ENCODE data around the gene HID1.

HID1 gene

DNA sequence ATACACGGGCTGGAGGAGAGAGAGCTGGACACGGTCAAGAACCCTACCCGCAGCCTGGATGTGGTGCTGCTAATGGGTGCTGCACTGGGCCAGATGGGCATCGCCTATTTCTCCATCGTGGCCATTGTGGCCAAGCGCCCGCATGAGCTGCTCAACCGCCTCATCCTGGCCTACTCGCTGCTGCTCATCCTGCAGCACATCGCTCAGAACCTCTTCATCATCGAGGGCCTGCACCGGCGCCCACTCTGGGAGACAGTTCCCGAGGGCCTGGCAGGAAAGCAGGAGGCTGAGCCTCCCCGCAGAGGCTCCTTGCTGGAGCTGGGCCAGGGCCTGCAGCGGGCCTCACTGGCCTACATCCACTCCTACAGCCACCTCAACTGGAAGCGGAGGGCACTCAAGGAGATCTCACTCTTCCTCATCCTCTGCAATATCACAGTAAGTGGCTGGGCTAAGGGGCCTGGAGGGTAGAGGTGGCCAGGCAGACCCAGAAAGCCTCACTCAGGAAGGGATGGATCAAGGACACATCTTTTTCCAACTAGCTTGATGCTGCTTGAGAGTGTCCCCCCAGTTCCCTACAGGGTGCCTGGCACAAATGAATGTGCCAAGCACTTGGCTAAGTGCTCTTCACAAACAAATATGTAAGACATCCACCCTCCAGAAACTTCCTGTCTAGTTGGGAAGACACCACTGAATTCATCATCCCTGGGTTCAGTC is 25.4 kb downstream of the HID1 start:
- DNase-seq (ENCODE audit: low read depth) = no peak

DNA sequence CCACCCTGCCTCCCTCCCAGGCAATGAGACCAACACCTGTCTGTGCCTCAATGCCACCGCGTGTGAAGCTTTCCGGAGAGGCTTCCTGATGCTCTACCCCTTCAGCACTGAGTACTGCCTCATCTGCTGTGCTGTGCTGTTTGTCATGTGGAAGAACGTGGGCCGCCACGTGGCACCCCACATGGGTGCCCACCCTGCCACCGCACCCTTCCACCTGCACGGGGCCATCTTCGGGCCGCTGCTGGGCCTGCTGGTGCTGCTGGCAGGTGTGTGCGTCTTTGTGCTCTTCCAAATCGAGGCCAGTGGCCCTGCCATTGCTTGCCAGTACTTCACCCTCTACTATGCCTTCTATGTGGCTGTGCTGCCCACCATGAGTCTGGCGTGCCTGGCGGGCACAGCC is 25.9 kb downstream of the HID1 start:
- no peak for DNase-seq (ENCODE audit: low read depth)

DNA sequence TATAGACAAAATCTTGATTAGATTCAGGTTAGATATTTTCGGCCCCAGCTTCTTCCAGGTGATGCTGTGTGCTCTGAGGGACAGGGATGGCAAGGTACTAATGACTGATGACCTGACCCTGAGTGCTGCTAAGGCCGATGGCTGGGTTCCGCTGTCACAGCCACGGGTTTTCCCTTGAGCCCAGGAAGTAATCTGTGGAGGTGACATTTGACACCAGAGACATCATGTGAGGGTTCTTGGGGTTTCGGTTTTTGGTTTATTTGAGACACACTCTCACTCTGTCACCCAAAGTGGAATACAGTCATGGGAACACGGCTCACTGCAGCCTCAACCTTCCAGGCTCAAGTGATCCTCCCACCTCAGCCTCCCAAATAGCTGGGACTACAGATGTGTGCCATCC is 27.0 kb downstream of the HID1 start:
- no peak for DNase-seq (ENCODE audit: low read depth)

DNA sequence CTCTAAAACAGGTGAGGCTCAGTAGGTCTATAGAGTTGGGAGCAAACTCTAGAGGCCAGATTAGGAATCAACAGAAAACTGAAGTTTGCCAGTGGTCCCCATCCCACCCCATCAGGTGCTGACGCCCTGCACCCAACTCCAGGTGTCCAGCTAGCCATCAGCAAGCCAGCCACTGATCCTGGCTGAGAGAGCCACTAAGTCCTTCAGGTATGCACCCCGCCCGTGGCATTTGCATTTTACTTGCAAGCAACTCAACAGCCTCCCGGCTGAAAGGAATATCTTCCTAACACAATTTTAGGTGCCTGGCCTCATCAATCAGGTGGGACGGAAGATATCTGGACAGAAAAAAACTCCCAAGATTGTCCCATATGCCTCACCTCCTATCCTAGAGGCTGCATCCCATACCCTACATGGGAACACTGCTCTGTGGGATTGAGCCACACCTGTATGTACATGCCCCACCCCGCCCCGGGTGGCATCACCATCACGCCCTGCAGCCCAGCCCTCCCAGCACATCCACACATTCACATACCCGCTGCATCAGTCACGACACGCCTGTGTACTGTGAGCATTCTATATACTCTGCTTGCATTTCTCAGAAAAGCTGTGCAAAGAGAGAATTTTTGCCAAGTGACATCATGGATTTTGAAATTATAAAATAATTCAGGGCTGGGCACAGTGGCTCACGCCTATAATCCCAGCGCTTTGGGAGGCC is 28.6 kb downstream of the HID1 start:
- DNase-seq (ENCODE audit: low read depth) = no peak

DNA sequence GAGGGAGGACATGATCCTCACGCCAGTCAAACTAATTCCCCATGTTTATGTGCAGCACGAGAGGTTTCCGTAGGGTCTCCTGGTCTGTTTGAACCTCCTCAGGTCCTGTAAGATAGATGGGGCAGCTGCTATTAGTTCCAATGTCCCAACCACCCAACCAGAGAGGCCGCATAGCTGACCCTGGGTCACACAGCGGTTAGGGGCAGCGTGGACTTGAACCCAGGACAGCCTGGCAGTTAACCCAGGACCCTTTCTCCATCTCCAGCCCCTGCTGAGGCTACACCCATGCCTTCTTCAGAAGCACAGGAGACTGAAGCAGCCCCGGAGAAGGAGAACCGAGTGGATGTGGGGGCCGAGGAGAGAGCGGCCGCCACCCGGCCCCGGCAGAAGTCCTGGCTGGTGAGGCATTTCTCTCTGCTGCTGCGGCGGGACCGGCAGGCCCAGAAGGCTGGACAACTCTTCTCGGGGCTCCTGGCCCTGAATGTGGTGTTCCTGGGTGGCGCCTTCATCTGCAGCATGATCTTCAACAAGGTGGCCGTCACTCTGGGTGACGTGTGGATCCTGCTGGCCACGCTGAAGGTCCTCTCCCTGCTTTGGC is 31.3 kb downstream of the HID1 start:
- no peak for DNase-seq (ENCODE audit: low read depth)

DNA sequence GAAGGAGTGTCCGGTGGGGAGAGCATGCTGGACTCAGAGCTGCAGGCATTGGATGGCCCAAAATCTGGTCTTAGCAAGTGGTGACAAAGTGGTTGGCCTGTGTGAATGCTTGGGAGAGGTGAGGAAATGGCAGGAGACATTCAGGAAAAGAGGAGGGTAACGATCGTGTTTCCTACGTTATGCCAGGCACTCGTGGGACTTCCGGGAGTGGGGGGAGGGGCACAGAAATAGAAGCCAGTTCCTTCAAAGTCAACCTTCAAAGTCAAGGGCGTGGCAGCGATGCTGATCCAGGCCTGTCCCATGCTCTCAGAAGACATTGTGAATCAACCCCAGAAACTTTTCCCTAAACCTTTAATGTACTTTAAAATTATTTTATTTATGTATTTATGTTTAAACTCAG is 33.0 kb downstream of the HID1 start:
- DNase-seq (ENCODE audit: low read depth) = no peak

DNA sequence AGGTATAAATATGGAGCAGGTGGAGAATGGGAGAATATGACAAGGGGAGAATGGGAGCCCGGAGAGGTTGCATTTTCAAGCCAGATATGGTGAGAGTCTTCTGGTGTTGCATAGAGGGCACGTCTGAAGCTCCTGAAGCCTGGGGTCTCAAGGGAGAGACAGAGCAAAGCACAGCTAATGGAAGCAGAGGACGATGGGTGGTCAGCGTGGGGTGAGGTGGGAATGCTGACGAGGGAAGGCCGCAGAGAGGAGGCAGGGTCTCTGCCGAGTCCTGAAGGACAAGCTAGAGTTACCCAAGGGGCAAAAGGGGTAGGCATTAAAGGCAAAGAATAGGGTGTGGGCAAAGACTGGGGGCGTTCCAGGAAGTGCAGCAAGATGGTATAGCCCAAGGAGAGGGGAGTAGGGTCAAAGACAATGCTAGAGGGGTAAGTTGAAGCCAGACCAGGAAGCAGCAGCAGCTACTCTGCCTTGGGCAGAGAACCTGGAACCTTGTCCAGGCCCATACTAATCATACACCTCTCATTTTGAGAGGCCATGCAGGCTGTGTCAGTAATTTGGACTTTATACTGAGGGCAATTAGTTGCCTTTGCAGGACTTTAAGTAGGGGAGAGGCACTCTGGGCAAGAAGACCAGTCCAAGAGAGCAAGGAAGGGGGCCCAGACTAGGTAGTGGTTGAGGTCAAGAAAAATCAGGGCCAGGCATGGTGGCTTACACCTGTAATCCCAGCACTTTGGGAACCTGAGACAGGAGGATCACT is 34.2 kb downstream of the HID1 start:
- DNase-seq (ENCODE audit: low read depth) = no peak

DNA sequence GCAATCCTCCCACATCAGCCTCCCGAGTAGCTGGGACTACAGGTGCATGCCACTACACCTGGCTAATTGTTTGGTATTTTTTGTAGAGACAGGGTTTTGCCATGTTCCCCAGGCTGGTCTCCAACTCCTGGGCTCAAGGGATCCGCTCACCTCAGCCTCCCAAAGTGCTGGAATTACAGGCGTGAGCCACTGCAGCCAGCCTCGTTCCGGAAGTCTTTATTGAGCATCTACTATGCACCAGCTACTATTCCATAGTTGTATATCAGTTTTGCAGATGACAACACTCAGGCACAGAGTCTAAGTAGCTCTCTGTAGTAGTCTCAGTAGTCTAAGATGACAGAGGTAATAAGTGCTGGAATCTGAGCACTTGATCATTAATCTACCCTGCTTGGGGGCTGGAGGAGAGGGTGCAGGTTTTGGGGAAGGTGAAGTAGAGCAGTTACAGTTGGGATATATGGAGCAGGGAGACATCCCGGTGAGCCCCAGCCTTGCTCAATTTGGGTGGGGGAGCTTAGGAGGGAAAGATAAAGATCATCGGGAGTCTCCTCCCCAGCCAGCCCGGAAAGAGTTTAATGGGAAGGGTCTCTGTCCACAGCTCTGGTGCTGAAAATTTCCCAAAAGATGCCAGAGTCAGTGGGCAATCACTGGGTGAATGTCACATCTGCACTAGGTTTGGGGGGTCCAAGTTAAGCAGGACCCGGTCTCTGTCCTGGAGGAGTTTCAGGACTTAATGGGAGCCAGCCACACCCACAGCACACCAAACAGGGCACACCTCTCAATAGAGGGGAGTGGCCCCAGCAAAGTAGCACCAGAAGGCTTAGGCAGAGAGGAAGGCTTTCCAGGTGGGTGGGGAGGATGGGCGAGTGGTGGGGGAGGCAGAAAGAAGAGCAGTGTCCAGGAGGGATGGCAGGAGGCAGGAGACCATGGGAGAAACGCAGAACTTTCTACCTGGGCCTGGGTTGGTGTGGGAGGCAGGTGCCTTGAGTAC is 35.2 kb downstream of the HID1 start:
- DNase-seq (ENCODE audit: low read depth) = no peak

DNA sequence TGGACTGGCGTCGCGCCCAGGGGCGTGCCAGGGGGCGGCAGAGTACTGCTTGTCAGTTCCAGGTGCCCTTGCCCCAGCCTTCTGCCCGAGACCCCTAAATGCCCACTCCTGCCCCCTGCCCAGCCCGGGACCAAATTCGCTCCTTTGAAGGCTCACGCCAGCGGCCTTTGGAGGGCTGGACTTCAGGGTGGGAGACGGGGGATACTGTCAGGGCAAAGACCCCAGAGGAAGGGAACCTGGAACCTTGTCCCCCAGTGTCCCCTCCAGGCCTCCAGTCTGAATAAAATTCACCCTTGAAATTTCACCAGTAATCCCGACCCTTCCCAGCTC is 36.1 kb downstream of the HID1 start:
- no peak for DNase-seq (ENCODE audit: low read depth)

DNA sequence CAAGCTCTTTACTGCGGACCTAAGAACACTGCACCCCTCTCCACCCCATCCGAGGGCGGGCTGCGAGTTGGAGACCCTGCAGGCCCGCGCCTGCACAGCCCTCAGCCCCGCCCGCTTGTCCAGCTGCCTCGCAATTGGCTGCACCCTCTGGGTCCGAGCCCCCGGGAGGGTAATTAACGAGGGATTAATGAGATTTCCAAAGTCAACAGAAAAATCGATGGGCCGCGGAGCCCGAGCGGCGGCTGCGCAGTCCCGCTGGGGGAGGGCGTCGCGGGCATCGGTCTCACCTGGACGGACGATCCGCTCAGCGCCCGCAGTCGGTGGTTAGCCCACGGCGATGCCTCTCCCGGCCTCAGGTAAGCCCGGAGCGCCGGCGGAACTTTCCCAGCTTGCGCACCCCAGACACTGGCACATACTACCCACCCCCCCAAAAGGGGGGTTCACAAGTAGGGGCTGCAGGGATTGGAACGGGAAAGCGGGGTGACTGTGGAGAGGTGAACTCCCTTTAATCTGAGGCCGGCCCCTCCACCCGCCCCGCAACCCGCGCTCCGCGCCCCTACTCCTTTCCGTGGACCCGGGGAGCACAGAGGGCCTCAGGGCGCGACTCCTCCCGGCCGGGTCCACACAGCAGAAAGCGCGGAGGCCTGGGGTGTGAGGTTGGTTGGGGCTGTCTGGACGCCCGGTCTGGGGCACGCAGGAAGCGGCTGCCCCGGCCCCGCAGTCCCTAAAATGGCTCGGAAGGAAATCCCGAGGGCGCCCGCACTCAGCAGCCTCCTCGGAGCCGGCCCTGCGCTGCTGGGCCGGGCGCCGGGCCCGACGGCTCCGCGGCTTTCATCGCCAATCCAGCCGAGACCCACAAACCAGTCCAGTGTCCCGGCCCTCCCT is 36.7 kb downstream of the HID1 start, which contains the start of gene OTOP3:
OTOP3 (plus strand) TSS at position 314 of the 885 bp plus-strand sequence; CDS start at position 338, 24 bp downstream.
- DNase-seq (ENCODE audit: low read depth) = no peak

DNA sequence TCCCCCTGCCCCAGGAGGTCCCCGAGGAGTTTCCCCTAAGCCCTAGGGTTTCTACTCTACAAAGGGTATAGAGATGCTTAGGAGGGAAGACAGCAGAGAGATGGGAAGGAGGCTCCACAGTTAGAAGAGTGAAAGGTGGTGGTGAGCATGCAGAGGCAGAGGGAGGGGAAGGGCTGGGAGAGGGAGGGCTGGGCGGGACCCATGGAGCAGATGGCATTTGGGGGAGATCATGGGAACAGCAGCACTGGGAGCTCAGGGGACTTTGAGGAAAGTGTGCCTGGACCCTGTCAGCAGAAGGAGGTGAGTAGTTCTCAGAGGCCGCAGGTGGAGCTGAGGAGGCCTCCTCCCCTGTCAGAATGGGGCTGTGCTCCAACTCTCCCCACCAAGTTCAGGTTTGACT is 37.5 kb downstream of the HID1 start:
- no peak for DNase-seq (ENCODE audit: low read depth)

DNA sequence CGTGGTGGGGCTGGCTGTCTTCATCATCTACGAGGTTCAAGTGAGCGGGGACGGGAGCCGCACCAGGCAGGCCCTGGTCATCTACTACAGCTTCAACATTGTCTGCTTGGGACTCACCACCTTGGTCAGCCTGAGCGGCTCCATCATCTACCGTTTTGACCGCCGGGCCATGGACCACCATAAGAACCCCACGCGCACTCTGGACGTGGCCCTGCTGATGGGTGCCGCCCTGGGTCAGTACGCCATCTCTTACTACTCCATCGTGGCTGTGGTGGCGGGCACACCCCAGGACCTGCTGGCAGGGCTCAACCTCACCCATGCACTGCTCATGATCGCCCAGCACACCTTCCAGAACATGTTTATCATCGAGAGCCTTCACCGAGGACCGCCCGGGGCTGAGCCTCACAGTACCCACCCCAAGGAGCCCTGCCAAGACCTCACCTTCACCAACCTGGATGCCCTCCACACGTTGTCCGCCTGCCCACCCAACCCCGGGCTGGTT is 42.0 kb downstream of the HID1 start:
- no peak for DNase-seq (ENCODE audit: low read depth)

DNA sequence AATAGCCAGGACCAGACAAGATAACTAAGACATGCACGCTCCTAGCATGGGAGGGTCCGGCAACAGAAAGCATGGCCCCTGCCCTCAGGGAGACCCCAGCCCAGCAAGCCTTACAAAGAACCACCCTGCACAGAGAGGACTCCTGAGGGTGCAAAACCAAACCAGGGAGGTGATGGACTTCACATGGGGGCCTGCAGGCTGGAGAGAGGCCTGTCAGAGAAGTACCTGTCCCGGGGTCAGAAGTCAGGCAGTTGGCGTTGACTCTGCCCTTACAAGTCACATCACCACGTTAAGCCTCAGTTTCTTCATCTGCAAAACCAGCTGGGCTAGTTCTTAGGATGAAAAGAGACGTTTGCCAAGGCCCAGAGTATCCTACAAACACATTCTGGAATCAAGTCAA is 43.8 kb downstream of the HID1 start:
- DNase-seq (ENCODE audit: low read depth) = no peak

DNA sequence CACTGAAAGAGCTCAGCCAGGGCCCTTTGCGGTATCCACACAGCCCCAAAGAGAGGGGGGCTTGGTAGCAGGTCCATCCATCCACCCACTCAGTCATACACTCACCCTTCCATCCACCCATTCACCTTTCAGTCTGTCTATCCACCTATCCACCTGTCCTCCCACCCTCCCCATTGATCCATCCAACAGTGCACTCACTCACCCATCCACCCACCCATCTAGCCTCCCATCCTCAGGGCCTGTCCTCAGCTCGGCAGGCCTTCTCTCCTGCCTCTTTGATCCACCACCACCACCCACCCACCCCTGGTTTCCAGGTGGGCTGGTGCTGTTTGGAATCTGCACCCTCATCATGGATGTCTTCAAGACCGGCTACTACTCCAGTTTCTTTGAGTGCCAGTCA is 47.3 kb downstream of the HID1 start:
- DNase-seq (ENCODE audit: low read depth) = no peak

DNA sequence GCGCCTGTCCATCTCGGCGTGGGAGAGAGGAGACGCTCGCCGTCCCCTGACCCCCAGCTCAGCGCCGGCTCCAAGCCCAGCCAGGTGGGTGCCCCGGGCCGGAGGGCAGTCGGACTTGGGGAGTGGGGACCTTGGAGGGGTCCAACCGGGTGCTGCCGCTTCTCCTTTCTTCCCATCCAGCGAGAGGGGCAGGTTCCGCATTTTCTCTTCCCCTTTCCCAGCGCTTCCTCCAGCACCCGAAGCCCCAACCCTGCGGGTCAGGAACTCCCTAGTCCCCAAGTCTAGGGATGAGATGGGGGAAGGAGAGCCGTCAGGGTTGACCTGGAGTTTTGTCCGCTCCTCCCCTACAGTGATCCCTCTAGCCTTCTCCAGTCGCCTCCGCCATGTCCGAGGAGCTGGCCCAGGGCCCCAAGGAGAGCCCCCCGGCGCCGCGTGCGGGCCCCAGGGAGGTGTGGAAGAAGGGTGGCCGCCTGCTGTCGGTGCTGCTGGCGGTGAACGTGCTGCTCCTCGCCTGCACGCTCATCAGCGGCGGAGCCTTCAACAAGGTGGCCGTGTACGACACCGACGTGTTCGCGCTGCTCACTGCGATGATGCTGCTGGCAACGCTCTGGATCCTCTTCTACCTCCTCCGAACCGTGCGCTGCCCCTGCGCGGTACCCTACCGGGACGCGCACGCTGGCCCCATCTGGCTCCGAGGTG is 48.2 kb downstream of the HID1 start, which contains the start of gene OTOP2:
OTOP2 (plus strand) TSS at position 24 of the 699 bp plus-strand sequence; CDS start at position 384, 360 bp downstream.
- no peak for DNase-seq (ENCODE audit: low read depth)

DNA sequence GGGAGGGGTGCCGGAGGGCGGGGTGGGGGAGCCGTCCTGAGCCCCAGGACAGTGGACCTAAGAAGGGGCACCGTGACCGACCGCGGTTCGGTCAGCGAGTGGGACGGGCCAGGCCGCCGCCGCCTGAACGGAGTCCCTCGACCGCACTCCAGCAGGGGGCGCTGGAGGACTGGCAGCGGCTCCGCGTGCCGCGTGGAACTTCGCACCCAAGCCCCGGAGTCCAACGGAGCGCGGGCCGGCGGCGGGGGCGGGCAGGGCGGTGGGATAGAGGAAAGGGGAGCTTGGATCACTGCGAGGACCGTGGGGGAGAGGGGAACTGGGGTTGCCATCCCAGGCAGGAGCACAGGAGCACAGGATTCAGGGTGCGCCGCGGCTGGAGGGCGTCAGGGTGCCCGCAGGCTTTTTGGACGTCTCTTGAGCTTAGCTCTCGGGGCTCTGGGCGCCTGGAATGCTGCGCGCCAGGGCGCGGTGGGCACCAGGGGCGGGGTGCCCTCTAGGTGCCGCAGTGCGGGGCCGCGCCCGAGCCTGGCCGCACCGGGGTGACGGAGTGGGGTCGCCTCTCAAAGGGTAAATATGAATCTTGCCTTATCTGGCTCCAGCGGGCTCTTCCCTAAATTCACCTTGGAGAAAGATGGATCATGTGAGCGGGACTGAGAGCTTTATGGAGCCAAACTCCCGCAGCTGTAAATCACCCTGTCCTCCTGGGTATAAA is 48.9 kb downstream of the HID1 start:
- peak; percentile 76 for DNase-seq (ENCODE audit: low read depth)

DNA sequence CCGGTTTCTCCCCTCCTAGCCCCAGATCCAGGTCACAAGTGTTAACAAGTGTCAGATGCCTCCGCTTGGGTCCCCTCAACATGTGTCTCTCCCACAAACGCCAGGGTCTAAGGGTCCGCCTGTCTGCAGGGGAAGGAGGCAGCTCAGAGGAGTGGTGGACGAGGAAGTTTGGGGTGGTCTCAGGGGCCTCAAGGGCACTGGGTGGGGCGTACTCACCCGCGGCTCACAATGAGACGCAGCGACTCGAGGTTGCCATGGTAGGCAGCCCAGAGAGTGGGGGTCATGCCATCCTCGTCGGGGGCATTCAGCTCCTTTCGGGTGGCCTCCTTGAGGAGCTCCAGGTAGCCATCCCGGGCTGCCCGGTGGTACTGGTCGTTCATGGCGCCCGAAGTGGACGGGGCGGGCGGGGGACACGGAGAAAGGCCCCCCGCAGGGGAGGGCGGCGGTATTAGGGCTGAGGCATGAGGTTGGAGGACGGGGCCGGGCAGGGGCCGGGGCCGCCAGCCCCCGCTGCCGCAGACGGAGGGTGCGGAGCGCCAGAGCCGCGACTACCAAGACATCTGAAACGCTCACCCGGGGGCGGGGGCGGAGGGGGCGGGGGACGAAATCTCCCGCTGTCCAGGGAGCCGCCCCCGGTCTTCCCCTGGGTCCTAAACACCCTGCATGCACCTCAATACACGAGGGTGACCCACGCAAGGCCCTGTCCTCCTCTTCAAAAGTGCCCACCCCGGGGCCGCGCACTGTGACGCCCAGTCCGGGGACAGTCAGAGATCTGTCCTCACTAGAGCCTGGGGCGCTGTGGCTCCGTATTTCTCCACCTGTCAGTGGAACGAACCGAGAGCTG is 49.6 kb downstream of the HID1 start, which contains the start of gene USH1G:
USH1G (minus strand) TSS at position 562 of the 844 bp plus-strand sequence; CDS start at position 380, 182 bp downstream.
- DNase-seq (ENCODE audit: low read depth) = no peak

DNA sequence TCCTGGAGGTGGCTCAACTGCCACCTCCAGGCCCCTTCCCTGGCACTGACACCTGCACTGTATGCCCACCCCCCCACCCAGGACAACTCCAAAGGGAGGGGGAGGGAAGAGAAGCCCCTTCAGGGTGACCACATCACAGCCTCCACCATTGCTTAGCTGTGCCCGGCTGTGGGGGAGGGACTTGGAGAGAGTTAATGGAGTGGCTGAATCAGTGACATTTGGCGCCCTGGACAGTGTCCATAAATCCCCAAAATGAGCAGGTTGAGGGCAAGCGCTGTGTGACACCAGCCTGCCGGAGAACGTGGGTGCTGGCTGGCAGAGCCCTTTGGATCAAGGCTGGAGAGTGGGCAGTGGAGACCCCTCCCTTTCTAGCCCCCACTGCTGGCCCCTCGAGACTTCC is 50.4 kb downstream of the HID1 start:
- no peak for DNase-seq (ENCODE audit: low read depth)

Measured in activated T-cell treated with anti-CD3 and anti-CD28 coated beads for 48 hours (primary cell).